GM18520 (cell line): ENCODE data around the gene KCNK7.
"Not testable (repeated sequence)": the region's sequence is repeated elsewhere in the genome, so short reads cannot be mapped to it uniquely, and the experiment has no call there.

Source experiments
- ATAC-seq: cut with Tn5 transposase; IDR thresholded peaks from one replicate; pipeline ENCODE4 v1.9.1; 2021; ENCODE audit not compliant: unreplicated experiment

Gene KCNK7

GRCh38 chr11:65574811-65575567 lies 20.6 kb downstream of the KCNK7 start:
- no peak for ATAC-seq

DNA sequence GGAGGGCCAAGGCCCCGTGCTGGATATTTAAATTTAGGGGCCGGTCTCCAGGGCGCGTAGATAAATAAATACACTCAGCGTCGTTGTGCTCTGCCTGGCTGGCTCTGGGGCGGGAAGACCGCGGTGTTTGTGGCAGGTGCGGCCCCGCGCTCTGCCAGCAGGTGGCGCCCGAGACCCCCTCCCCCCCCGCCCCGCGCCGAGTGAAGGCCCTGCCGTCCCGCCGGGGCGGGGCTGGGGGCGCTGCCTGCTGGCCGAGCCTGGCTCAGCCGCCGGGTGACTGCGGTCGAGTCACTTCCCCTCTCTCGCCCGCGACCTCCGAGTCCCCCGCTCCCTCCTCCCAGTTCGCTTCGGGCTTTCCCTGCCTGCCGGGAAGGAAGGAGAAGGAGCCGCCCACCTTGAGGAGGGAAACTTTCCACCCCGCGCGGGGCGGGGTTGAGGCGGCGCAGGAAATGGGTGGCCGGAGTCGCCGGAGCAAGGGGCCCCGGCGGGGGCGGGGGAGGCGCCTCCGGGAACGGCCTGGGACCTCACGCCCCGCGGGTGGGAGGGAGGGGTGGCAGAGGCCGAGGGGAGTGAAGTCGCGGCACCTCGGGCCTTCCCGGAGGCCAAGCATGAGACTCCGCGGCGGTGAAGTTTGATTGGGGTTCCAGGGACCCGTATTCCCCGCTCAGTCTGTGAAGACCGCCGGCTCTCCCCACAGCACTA lies 21.3 kb downstream of the KCNK7 start:
- peak; percentile 24 for ATAC-seq

GRCh38 chr11:65573391-65574079 lies 22.1 kb downstream of the KCNK7 start:
- no peak for ATAC-seq

DNA sequence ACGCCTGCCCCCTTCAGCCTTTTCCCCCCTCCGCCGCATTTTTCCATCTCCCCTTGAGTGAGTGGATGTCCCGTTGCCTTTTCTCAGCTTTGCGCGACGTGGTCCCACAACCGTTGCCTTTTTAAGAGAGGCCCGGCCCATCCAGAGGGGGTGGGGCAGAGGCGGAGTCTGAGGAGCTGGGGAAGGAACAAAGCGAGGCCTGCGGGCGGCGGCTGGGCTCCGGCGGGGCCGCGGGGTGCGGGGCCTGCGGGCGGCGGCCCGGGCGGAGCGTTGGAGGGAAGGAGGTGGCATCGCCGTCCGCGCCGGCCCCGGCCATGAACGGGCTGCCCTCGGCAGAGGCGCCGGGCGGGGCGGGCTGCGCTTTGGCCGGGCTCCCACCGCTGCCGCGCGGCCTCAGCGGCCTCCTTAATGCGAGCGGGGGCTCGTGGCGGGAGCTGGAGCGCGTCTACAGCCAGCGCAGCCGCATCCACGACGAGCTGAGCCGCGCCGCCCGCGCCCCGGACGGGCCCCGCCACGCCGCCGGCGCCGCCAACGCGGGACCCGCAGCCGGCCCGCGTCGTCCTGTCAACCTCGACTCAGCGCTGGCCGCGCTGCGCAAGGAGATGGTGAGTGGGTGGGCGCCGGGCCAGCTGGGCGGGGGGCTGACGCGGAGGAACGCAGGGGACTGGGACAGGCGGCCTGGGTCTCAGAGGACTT lies 23.1 kb downstream of the KCNK7 start, which contains the start of gene FAM89B:
Gene FAM89B, plus strand, starts transcription at position 183 of the 696 bp plus-strand sequence. Its CDS starts 132 bp downstream, at position 315.
- ATAC-seq = no peak

- ATAC-seq = no peak
Measured at GRCh38 chr11:65571940-65572339, 23.7 kb downstream of the KCNK7 start.

- ATAC-seq = no peak
Measured at GRCh38 chr11:65571420-65571819, 24.2 kb downstream of the KCNK7 start.

GRCh38 chr11:65569973-65570918 lies 25.4 kb downstream of the KCNK7 start, which contains the start of gene ZNRD2:
Gene ZNRD2, plus strand, starts transcription at chr11:65570477. Its CDS starts 15 bp downstream, at chr11:65570492.
- peak; percentile 57 for ATAC-seq

DNA sequence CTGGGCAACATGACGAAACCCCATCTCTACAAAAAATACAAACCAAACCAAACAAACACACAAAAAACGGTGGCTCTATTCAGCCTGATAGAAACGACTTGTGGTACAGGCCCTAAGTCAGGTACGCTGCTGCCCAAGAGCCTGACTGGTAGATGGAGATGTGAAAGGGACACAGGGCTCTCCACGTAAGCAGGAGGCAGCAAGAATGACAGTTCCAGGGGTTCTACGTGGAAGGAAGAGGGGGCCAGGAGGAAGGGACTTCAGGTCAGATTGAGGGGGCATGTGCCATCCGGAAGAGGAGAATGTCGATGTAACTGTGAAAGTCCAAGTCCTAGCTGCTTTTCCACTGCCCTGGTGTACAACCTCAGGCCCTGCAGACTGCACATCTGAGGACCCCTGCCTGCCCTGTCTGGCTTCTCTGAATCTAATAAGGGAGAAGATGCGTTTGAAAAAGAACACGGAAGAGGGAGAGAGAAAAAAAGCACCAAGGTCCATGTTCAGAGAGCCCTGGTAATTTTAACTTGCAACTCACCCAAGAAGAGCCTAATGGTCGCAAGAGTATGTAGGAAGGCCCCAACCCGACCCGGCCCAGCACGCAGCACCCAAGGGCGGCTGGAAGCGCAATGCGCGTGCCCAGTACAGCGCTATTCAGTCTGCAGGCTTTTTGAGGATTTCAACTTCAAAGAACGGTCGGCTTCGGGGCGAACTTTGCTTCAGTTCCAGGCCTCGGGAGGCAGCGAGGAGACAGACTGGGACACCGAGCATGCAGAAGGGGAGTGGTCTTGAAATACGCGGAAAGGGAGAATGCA lies 26.2 kb downstream of the KCNK7 start:
- ATAC-seq = no peak

DNA sequence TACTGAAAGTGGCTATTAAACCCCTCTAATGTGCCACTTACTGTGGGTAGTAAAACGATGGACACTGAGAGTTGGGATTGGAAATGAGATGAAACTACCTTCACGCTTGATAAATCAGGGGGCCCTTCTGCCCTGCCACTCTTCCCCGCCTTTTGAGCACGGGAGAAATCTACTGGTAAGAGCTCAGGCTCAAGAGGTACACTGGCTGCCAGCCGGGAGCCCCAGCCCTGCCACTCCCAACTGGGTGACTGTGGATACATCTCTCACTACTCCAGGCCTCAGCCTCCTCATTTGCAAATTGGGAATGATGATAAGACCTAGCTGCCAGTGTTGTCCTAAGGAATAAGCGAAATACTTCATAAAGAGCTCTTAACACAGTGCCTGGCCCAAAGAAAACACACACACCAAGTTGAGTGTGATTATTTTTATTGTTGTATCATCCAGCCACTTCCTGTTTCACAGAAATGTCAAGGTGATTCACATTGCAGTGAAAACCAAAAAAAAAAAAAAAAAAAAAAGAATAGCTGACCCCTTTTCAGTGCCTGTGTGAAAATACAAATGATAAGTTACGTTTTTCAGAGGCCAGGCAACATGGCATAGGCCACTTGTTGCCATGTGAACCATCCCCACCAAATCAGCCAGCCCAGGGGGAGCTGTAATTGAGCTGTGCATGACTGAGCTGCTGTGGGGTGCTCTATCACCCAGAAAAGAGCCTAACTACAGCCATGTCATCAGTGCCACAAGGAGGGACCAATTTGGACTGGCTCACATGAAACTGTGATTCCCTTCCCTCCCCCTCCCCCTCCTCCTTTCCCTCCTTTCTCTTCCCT lies 29.8 kb downstream of the KCNK7 start:
- no peak for ATAC-seq

GRCh38 chr11:65564879-65565559 lies 30.6 kb downstream of the KCNK7 start:
- not testable (repeated sequence) for ATAC-seq

DNA sequence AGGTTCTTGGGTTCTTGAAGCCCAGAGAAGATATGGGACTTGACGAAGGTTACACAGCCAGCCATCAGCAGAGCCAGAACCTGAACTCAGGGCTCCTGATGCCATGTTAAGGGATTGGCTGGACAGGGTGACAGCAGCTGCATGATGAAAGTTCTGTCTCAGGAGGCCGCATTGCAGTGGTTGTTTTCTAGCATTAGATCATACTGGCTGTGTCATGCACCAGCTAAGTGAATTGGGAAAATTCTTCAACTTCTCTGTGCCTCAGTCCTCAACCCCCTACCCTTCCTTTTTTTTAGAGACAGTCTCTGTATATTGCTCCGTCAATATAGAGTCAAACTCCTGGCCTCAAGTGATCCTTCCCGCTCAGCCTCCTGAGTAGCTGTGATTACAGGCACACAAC lies 32.0 kb downstream of the KCNK7 start:
- no peak for ATAC-seq

DNA sequence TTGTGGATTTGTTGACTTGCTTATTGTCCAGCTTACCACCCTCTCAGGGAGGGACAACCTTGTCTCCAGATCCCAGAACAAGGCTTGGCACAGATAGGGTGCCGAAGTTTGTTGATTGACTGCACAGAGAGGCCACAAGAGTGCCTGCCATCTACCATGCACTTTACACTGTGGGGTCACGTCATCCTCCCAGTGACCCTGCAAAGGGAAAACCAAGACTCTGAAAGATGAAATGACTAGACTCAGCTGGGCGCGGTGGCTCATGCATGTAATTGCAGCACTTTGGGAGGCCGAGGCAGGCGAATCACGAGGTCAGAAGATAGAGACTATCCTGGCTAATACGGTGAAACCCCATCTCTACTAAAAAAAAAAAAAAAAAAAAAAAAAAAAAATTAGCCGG lies 32.8 kb downstream of the KCNK7 start:
- ATAC-seq = no peak

DNA sequence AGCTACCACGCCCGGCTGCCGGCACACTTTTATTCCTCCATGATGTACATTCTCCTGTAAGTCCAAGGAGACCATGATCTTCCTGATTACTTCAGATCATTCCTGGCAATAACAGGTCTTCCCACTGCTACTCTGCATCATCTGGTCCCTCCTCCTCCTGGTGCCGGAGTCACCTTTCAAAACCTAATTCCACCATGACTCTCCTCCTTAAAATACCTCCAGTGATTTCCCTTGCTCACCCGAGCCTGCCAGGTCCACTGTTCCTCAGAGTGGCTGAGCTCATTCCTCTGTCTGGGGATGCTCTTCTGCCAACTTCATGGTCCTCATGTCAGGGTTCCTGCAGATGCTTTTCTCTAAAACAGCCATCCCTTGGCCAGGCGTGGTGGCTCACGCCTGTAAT lies 33.6 kb downstream of the KCNK7 start:
- no peak for ATAC-seq

DNA sequence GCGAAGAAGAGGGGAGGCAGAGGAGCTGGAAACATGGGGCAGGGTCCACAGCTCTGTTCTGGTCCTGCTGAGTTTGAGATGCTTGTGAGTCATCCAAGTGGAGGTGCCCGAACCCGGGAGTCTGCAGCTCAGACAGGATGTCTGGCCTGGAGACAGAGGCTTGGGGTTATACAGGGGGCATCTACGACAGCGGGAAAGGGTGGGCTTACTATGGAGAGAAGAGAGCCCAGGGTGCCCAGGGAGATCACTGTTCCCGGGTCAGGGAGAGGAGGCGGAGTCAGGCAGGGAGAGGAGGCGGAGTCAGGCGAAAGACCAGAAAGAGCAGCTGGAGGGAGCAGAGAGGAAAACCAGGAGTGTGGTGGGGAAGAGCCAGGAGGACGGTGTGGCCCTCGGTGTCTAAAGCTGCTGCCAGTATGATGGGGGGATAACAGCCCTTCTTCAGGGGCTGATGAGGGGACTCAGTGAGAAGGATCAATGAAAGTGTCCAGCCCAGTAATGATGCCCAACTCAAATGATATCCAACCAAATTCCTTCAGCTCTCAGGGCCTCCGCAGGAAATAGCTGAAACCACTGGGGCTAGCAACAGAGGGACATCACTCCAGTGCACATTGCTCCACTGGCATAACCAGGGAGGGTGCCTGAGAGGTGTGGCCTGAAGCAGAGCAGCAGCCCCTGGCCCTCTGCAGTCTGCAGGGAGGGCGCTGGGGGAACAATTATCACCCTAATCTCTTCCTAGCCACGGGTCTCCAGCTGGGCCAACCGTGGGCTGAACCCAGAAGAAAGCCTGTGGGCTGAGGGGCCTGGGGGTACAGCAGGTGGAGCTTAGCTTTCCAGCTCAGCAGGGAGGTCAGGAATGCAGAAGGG lies 34.8 kb downstream of the KCNK7 start:
- ATAC-seq = no peak

- no peak for ATAC-seq
Measured at GRCh38 chr11:65559951-65560537, 35.6 kb downstream of the KCNK7 start.

DNA sequence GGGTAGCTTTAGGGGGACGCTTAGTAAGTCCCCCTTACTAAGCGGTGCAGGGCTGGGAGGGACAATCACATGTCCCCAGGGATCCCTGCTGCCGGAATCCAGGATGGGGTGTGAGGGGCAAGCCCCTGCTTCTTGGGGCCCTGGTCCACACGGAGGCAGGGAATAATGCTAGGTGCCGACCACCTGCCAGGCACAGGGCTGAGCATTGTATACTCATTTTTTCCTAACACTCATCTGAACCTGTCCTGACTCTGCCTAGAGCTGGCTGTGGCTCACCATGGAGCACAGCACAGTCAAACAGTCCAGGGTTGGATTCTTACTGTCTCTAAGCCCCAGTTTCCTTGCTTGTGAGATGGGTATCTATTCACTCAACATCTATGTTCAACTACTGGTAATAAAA lies 36.1 kb downstream of the KCNK7 start:
- no peak for ATAC-seq
